OCI-LY7 (cell line): ENCODE results near the gene RBM5.

Experiments used
- EZH2phosphoT487 ChIP-seq: fragments of 200-600 bp; sonication (generic); IDR thresholded peaks from 2 replicates; pipeline ENCODE4 v1.6.1; 2018; ENCODE audit warnings: low read depth, borderline replicate concordance, mild to moderate bottlenecking, mixed run types, antibody characterized with exemption, low read length, moderate library complexity, mixed read lengths
- TF ChIP-seq, protein P1 (sequence below): fragments of 200-600 bp; sonication (generic); conservative IDR thresholded peaks from 2 replicates; pipeline ENCODE4 v1.5.1; 2014; ENCODE audit warnings: mild to moderate bottlenecking, antibody characterized with exemption, low read length, moderate library complexity, mixed read lengths

- TF ChIP-seq, protein P1, sequence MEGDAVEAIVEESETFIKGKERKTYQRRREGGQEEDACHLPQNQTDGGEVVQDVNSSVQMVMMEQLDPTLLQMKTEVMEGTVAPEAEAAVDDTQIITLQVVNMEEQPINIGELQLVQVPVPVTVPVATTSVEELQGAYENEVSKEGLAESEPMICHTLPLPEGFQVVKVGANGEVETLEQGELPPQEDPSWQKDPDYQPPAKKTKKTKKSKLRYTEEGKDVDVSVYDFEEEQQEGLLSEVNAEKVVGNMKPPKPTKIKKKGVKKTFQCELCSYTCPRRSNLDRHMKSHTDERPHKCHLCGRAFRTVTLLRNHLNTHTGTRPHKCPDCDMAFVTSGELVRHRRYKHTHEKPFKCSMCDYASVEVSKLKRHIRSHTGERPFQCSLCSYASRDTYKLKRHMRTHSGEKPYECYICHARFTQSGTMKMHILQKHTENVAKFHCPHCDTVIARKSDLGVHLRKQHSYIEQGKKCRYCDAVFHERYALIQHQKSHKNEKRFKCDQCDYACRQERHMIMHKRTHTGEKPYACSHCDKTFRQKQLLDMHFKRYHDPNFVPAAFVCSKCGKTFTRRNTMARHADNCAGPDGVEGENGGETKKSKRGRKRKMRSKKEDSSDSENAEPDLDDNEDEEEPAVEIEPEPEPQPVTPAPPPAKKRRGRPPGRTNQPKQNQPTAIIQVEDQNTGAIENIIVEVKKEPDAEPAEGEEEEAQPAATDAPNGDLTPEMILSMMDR: no peak
- TF ChIP-seq EZH2phosphoT487: no peak
These were observed 51.2 kb downstream of the RBM5 start for GRCh38 chr3:50139718-50140423.
